Endothelial cell (in vitro differentiated cells): ENCODE data around the gene PUS1. TPM values are rescaled to one million over a fixed set of nuclear protein-coding genes. Genes with fewer than 3 reads are reported as not detected.
"Not testable (repeated sequence)": the region's sequence is repeated elsewhere in the genome, so short reads cannot be mapped to it uniquely, and the experiment has no call there.

Experiments
- DNase-seq: peaks from one replicate; pipeline ENCODE4 v3.0.0; 2021; ENCODE audit warnings: low spot score
- H3K27ac Mint-ChIP-seq: one replicate; pipeline ENCODE4 v1.8.0; 2021; ENCODE audit warnings: mixed read lengths, inconsistent platforms; ENCODE audit not compliant: unreplicated experiment
- H3K27me3 Mint-ChIP-seq: one replicate; pipeline ENCODE4 v1.8.0; 2021; ENCODE audit warnings: mild to moderate bottlenecking, moderate library complexity, mixed read lengths, inconsistent platforms; ENCODE audit not compliant: unreplicated experiment
- H3K36me3 Mint-ChIP-seq: one replicate; pipeline ENCODE4 v1.8.0; 2021; ENCODE audit warnings: mild to moderate bottlenecking, low read depth, mixed read lengths, inconsistent platforms; ENCODE audit not compliant: unreplicated experiment
- H3K4me1 Mint-ChIP-seq: one replicate; pipeline ENCODE4 v1.8.0; 2021; ENCODE audit warnings: mild to moderate bottlenecking, mixed read lengths, inconsistent platforms; ENCODE audit not compliant: unreplicated experiment
- H3K4me3 Mint-ChIP-seq: one replicate; pipeline ENCODE4 v1.8.0; 2021; ENCODE audit warnings: mild to moderate bottlenecking, mixed read lengths, inconsistent platforms; ENCODE audit not compliant: unreplicated experiment
- H3K9me3 Mint-ChIP-seq: one replicate; pipeline ENCODE4 v1.8.0; 2021; ENCODE audit warnings: mixed read lengths, inconsistent platforms; ENCODE audit not compliant: unreplicated experiment
- CTCF ChIP-seq: fragments of 200-600 bp; sonication (generic); IDR thresholded peaks from one replicate; pipeline ENCODE4 v1.5.0; 2021; ENCODE audit warnings: antibody characterized with exemption; ENCODE audit not compliant: unreplicated experiment
- total RNA-seq: library from RNA; stranded (reverse); fragmentation: NEBNext Ultra II Directional; extraction: Animal tissue kit (Norgen Biotek cat#: 25700); gene quantifications from one replicate; pipeline ENCODE4 v1.2.1, GENCODE V29; 2021; ENCODE audit not compliant: unreplicated experiment

PUS1 gene
- total RNA-seq, 1 donor from 2014 or later = 25.8 TPM

- H3K27me3 Mint-ChIP-seq = no peaks in the 10 kb centered on the region
- no peak overlapping the region for H3K4me3 Mint-ChIP-seq
- no peak for TF ChIP-seq CTCF
- H3K9me3 Mint-ChIP-seq = no peaks in the 10 kb centered on the region
- no peaks in the 10 kb centered on the region for H3K36me3 Mint-ChIP-seq
- peaks cover 6% of the 10 kb centered on the region for H3K4me1 Mint-ChIP-seq
- H3K27ac Mint-ChIP-seq = no peak overlapping the region
- DNase-seq = no peak
Measured at GRCh38 chr12:131948166-131948712, 19.2 kb downstream of the PUS1 start.

- not testable (repeated sequence) for H3K27me3 Mint-ChIP-seq, H3K9me3 Mint-ChIP-seq, H3K36me3 Mint-ChIP-seq, H3K4me1 Mint-ChIP-seq, DNase-seq, H3K27ac Mint-ChIP-seq
- peak overlapping the region; percentile 83 for H3K4me3 Mint-ChIP-seq
Measured at GRCh38 chr12:131948713-131949430, 19.8 kb downstream of the PUS1 start.

GRCh38 chr12:131949431-131950181, 20.5 kb downstream of the PUS1 start, which contains the start of gene EP400:
TSS of gene EP400 (plus strand) at chr12:131949942. CDS start at chr12:131960620, 10,678 bp downstream.
- DNase-seq = peak; percentile 96
- no peaks in the 10 kb centered on the region for H3K27me3 Mint-ChIP-seq
- no peaks in the 10 kb centered on the region for H3K9me3 Mint-ChIP-seq
- no peak within 1 kb of the TSS for H3K27ac Mint-ChIP-seq
- no peaks in the 10 kb centered on the region for H3K36me3 Mint-ChIP-seq
- peak within 1 kb of the TSS; percentile 95 for H3K4me3 Mint-ChIP-seq
- H3K4me1 Mint-ChIP-seq = peaks cover 6% of the 10 kb centered on the region
- peak; percentile 26 for TF ChIP-seq CTCF

GRCh38 chr12:131950182-131950913, 21.3 kb downstream of the PUS1 start:
- H3K4me1 Mint-ChIP-seq = peaks cover 6% of the 10 kb centered on the region
- no peak overlapping the region for H3K27ac Mint-ChIP-seq
- peak; percentile 41 for DNase-seq
- H3K9me3 Mint-ChIP-seq = no peaks in the 10 kb centered on the region
- H3K36me3 Mint-ChIP-seq = no peaks in the 10 kb centered on the region
- no peak for TF ChIP-seq CTCF
- H3K4me3 Mint-ChIP-seq = peak overlapping the region; percentile 95
- no peaks in the 10 kb centered on the region for H3K27me3 Mint-ChIP-seq

- not testable (repeated sequence) for H3K27ac Mint-ChIP-seq, H3K4me3 Mint-ChIP-seq, H3K36me3 Mint-ChIP-seq
Measured at GRCh38 chr12:131953810-131954209, 24.7 kb downstream of the PUS1 start.

GRCh38 chr12:131954460-131954859, 25.4 kb downstream of the PUS1 start:
- not testable (repeated sequence) for H3K27me3 Mint-ChIP-seq, H3K4me3 Mint-ChIP-seq, DNase-seq, H3K27ac Mint-ChIP-seq, H3K36me3 Mint-ChIP-seq, H3K4me1 Mint-ChIP-seq, H3K9me3 Mint-ChIP-seq

More at GRCh38 chr12:131953810-131954209, 24.7 kb downstream of the PUS1 start:
- not testable (repeated sequence) for H3K9me3 Mint-ChIP-seq, DNase-seq, H3K27me3 Mint-ChIP-seq, H3K4me1 Mint-ChIP-seq
